HG02623 (cell line): ENCODE results near the gene ATF7IP2.
"Not testable (repeated sequence)": the region's sequence is repeated elsewhere in the genome, so short reads cannot be mapped to it uniquely, and the experiment has no call there.

Experiments used
- ATAC-seq: cut with Tn5 transposase; IDR thresholded peaks from one replicate; pipeline ENCODE4 v1.9.1; 2021; ENCODE audit warnings: moderate library complexity; ENCODE audit not compliant: unreplicated experiment

Gene ATF7IP2, protein sequence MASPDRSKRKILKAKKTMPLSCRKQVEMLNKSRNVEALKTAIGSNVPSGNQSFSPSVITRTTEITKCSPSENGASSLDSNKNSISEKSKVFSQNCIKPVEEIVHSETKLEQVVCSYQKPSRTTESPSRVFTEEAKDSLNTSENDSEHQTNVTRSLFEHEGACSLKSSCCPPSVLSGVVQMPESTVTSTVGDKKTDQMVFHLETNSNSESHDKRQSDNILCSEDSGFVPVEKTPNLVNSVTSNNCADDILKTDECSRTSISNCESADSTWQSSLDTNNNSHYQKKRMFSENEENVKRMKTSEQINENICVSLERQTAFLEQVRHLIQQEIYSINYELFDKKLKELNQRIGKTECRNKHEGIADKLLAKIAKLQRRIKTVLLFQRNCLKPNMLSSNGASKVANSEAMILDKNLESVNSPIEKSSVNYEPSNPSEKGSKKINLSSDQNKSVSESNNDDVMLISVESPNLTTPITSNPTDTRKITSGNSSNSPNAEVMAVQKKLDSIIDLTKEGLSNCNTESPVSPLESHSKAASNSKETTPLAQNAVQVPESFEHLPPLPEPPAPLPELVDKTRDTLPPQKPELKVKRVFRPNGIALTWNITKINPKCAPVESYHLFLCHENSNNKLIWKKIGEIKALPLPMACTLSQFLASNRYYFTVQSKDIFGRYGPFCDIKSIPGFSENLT

DNA sequence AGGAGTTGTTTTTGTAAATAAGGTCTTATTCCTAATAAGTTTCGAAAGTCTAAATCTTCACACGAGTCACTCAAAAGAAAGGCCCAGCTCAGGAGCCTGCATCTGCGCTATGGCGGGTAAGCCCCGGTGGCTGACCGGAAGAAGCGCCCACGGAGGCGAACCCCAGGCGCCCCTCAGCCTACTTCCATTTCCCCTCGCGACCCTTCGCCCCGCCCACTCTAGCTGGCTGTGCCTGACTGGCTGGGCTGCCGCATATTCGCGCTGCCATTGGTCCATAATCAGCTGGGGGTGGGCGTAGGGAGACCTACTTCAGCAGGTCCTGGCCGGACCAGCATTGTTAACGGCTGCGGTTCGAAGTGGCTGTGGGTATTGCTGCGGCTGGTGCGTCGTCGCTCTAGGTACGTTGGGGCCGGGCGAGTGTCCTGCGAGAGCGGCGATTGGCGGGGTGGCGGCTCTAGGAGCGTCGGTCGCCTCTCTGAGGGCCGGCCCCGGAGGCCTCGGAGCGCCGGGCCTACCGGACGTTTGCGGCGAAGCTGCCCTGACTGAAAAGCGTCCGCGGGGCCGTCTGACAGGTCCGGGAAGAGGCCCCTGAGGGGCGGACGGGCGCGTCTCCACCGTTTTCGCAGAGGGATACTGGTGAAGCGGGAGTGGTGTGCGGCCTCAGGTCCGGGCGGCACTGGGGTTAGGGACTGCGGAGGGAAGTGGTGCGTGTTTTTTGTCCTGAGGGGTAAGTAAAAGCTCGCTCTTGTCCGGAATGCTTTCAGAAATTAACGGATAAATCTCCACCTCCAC is at the start of gene ATF7IP2:
TSS of gene ATF7IP2 (plus strand) at position 337 of the 792 bp plus-strand sequence. CDS start 44,560 bp downstream, outside the sequence.
- peak; percentile 85 for ATAC-seq

DNA sequence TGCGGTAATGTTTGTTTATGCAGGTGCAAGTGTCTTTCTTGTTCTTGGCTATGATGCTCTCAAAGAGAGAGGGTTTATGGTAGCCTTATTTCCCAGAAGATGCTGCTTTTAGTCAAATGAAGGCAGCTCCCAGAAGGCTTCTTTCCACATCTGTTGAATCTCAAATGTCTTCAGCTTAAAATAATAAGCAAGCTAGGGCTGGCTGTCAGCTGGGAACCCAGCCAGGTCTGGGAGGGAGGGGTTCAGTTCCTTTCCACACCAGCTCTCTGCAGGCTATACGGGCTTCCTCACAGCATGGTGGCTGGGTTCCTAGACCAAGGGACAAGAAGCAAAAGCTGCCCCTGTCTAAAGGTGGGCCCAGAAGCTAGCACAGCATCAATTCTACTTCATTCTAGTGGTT is 47.4 kb upstream of the ATF7IP2 start:
- no peak for ATAC-seq

DNA sequence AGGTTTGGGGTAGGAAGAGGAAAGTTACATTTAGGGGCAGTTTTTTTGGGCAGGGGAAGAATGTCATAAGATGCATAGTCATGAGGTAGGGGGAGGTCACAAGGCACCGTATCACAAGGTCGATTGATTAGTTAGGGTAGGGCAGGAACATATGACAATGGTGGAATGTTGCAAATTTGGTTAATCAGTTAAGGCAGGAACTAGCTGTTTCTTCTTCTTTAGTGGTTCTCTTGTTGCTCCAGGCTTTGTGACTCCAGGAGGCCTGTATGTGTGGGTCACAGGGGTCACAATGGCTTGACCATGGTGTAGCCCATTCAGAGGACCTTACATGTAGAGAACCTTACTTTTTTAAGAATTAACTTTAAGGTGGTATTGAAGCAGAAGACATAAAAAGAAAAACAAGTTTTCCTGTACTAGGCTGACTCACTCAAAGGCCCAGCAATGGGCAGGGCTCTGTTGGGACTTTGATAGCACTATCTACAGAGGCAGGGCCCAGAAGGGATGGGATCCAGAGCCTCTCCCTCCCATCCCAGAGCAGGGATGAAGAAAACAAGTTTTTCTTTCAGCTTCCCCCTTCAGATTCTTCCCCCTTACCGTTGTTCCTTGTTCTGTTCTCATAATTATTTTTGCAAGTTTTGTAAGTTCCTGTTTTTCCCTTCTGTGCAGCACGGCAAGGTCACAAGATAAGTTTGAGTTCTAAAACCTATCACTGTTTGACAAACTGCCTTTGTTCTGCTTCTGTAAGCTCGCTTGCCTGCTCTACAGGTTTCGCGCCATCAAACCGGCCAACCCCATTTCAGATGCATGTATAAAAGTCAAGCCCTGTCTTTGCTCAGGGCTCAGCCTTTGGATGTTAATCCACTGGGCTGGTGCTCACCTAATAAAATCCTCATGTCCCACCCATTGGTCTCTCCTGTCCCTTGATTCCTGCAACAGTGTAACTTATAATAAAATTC is 45.8 kb upstream of the ATF7IP2 start:
- ATAC-seq = no peak

DNA sequence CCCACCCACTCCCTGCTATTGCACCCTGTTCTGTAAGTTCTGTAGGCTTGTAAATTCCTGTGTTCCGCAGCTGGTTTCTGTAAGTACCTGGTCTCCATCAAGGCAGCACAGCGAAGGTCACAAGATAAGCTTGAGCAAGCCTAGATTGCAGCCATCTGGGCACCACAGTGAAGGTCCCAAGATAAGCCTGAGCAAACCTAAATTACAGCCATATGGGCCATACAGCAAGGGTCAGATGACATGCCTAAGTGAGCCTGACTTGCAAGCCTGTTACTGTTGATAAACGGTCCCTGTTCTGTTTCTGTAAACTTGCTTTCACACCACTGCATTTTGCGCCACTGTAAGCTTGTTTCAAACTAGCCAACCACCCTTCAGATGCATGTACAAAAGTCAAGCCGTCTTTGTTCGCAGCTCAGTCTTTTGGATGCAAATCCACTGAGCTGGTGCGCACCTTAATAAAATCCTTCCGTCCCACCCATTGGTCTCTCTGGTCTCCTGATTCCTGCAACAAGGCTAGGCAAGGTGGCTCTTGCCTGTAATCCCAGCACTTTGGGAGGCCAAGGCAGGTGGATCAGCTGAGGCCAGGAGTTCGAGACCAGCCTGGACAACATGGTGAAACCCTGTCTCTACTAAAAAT is 42.6 kb upstream of the ATF7IP2 start:
- ATAC-seq = no peak

DNA sequence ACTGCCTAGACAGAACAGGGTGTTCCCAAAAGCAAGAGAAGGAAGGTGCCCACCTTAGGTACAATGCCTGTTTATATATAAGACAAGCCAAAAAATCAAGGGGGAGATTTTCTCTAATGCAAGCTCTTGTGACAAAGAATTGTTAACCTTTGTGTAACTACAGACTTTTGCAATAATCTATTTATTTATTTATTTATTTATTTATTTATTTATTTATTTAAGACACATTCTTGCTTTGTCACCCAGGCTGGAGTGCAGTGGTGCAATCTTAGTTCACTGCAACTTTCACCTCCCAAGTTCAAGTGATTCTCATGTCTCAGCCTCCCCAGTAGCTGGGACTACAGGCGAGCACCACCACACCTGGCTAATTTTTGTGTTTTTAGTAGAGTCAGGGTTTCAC is 41.2 kb upstream of the ATF7IP2 start:
- ATAC-seq = not testable (repeated sequence)

DNA sequence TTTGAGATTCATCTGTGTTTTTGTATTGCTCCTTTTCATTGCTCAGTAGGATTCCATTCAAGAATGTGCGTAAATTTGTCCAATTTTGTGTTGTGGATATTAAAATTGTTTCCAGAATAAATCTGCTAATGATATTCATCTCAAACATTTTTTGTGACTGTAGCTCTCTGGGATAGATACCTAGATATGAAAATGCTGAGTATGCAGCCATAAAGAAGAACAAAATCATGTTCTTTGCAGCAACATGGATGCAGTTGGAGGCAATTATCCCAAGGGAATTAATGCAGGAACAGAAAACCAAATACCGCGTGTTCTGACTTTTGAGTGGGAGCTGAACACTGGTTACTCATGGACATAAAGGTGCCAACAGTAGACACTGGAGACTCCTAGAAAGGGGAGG is 40.2 kb upstream of the ATF7IP2 start:
- ATAC-seq = no peak

DNA sequence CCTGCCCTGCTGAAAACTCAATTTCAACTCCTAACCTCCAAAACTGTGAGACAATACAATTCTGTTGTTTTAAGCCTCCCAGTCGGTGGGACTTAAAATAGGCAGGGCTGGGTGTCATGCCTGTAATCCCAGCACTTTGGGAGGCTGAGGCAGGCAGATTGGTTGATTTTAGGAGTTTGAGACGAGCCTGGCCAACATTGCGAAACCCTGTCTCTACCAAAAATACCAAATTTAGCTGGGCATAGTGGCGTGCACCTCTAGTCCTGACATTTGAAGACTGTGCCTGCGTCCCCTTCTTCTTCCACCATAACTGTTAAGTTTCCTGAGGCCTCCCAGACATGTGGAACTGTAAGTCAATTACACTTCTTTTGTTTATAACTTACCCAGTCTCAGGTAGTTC is 36.0 kb upstream of the ATF7IP2 start:
- no peak for ATAC-seq

DNA sequence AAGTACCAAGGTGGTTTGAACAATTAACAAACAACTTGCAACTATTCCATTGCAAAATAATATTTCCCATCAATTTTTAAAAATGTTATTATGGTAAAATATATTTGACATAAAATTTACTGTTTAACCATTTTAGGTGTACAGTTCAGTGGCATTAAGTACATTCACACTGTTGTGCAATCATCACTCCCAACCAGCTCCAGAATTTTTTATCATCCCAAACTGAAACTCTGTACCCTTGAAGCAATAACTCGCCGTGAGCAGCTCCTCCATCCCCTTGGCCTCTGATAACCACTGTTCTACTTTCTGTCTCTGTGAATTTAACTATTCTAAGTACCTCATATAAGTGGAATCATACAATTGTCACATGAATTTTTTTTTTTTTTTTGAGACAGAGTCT is 33.6 kb upstream of the ATF7IP2 start:
- ATAC-seq = no peak

DNA sequence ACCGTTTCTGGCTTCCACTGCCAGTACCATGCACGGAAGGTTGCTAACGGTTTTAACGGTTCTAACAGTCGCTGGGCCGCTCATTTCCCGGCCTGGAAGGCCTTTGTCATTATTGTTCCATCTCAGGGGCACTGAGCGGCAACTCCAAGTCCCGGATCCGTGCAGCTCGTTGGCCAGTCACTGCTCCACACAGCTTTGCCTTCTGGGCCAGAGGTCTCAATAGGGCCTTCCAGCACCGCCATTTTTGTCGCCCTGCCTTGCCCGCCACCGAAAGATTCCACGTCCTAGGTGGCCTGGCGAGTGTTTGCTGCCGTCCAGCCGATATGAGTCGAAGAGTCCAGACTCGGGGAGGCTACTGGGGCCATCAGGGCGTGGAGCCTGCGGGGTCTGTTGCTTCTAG is 30.3 kb upstream of the ATF7IP2 start:
- no peak for ATAC-seq

DNA sequence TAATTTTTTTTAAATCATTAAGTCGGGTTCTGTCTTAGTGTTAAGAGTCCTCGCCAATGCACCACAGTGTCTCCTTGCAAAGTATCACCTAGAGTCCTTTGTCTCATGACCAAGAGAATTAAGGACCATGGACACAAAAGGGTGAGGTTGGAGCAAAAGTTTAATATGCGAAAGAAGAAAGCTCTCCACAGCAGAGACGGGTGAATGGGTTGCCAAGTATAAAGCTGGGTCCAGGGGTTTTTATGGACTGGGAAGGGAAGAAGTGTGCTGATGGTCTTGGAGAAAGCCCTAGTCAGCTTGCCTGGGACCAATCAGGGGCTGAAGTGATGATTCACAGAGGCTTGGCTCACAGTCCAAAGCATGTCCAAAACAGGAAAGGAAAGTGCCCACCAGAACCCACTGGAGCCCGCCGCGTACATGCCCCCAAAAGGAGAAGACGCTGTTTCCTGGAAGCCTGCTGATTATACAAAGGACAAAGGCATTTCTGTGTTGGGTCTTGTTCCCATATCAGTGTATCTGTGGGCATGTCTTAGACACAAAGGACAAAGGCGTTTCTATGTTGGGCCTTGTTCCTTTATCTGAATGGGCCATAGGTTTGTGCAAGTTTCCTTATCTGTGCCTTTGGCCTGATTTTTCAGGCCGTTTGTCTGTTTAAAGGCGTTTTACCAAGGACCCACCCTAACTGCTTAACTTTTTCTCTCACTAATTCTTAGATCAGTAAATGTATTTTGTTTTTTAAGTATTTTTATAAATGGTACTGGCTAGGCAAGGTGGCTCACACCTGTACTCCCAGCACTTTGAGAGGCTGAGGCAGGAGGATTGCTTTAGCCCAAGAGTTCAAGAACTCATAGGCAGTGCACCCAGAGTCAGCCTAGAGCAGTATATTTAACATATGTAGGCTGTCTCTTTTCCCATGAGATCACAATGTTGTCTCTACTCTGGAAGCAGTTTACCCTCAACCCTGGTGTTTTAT is 28.7 kb upstream of the ATF7IP2 start:
- no peak for ATAC-seq

DNA sequence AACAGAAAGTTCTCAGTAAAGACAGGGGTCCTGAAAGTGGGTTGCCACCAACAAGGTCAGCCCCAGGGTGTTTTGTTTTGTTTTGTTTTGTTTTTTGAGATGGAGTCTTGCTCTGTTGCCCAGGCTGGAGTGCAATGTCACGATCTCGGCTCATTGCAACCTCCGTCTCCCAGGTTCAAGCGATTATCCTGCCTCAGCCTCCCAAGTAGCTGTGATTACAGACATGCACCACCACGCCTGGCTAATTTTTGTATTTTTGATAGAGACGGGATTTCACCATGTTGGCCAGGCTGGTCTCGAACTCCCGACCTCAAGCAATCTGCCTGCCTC is 24.1 kb upstream of the ATF7IP2 start:
- ATAC-seq = not testable (repeated sequence)

DNA sequence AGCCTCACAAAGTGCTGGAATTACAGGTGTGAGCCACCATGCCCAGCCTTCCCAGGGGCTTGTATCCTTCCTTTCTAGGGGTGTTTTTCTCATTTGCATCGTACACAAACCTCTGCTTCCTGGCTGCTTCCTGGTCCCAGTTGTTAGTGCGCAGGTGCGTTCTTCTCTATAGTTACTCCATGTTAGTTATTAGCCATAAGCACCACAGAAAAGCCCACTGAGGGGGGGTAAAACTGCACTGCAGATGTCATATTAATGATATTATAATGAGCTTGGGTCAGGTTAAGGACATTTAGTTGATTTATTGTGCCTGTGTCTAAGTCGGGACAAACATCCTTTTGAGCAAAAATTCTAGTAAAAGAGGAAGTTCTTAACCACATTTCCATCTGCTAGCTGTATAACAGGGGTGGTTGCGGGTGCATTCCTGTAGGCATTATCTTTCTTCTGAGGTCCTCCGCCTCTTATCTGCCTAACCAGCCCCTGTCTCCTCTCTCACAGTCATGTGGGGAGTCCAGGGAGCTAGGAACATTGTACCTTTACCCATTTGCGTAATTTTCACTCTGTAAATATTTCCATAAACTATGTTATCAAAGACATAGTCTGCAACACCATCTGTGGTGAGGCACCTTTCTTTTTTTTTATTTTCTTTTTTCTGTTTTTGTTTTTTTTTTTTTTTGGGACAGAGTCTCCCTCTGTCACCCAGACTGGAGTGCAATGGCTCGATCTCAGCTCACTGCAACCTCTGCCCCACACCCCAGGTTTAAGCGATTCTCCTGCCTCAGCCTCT is 23.6 kb upstream of the ATF7IP2 start:
- no peak for ATAC-seq

DNA sequence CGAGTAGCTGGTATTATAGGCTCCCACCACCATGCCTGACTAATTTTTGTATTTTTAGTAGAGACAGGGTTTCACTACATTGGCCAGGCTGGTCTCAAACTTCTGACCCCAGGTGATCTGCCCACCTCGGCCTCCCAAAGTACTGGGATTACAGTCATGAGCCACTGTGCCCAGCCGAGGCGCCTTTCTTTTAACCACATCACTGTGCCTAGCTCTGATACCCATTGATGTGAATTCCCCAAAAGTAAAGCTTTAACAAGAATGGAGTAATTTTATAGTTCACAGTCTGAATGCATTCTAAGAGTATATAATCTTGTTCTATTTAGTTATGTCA is 23.0 kb upstream of the ATF7IP2 start:
- not testable (repeated sequence) for ATAC-seq

DNA sequence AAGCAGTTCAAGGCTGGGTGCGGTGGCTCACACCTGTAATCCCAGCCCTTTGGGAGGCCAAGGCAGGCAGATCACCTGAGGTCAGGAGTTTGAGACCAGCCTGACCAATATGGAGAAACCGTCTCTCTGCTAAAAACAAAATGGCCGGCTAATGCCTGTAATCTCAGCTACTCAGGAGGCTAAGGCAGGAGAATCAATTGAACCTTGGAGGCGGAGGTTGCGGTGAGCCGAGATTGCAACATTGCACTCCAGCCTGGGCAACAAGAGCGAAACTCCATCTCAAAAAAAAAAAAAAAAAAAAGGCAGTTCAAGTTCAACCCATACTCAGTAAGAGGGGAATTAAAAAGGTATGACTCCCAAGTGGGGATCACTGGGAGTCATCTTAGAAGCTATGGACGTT is 19.2 kb upstream of the ATF7IP2 start:
- ATAC-seq = not testable (repeated sequence)

DNA sequence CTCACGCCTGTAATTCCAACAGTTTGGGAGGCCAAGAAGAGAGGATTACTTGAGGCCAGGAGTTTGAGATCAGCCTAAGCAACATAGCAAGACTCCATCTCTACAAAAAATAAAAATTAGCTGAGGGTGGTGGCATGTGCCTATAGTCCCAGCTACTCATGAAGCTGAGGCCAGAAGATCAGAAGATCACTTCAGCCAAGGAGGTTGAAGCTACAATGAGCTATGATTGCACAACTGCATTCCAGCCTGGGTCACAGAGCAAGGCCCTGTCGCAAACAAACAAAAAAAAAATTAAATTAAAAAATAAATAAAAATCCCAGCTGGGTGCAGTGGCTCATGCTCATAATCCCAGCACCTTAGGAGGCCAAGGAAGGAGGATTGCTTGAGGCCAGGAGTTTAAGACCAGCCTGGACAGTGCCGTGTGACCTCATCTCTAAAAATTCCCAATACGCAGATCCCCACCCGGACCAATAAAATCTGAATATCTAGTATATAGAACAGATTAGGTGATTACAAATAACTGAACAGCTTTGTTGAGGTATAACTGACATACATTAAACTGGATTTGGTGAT is 18.2 kb upstream of the ATF7IP2 start:
- no peak for ATAC-seq

DNA sequence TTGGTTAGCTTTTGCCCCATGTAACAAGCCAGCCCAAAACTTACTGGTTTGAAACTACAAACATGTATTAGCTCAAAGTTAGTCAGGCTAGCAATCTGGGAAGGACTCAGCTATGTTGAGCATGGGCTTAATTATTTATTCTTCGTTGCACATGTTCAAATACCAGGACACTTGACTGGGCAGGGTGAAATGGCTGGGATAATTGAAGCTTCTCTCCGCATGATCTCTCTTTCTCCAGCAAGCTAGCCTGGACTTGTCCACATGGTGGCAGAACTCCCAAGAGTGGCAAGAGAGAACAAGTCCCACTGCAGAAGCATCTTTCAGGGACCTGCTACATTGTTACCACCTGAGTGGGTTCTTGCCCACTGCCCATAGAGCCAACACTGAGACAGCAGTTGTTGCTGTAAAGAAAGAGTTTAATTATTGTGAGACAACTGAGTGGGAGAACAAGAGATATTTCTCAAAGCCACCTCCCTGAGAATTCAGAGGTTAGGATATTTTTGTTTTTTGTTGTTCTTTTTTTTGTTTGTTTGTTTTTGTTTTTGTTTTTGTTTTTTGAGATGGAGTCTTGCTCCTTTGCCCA is 16.8 kb upstream of the ATF7IP2 start:
- ATAC-seq = no peak

DNA sequence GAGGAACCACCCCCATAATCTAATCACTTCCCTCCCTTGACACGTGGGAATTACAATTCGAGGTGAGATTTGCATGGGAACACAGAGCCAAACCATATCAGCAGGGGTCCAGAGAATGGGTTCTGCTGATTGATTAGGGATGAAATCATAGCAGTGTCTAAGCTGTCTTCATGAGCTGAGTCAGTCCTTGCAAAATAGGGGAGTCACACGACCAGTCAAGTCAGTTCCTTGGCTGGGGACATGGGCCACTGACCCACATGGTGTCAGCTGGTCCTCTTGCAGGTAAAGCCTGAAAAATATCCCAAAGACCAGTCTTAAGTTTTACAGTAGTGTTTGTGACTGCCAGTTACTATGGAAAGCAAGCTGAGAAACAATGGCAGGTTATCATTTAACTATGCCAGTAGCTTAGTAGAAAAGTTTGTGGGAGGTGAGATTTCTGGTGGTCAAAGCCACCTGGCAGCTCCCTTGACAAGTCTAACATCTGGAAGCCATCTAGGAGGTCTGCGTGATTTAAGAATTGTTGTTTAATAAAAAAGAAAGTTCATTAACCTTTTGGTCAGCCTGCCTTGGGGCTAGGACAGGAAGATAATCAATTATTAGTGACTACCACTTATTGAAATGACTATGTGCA is 15.7 kb upstream of the ATF7IP2 start:
- peak; percentile 47 for ATAC-seq
